Measurements from ENCODE around the gene MRPL20. TPM values are rescaled to one million over a fixed set of nuclear protein-coding genes. Genes with fewer than 3 reads are reported as not detected.

The MRPL20 gene
- total and polyA plus RNA-seq, 9 of the 15 experiments (the other 6 are each of a cell fraction or from before 2014, with no cell fraction given), result 180 to 671 (median 229) TPM

GRCh38 chr1:1407636-1408318 is 684 bp upstream of the MRPL20 start (continued):
- no peak for TF ChIP-seq ZBTB40 (IDR thresholded peaks at IDR 0.05)
- 0 out of 2 replicates have a peak, but pooled peaks have one; percentile 14 for TF ChIP-seq ZBTB40 (CRISPR knock-in tag; IDR thresholded peaks at IDR 0.05)
- 0 out of 2 replicates have a peak, but pooled peaks have one; percentile 14 for TF ChIP-seq EGR1 (conservative IDR thresholded peaks at IDR 0.05)
- TF ChIP-seq HNRNPLL (IDR thresholded peaks at IDR 0.05; ENCODE audit: low read depth, low read length, poor library complexity, severe bottlenecking), result no peak
- no peak for TF ChIP-seq TOE1 (IDR thresholded peaks at IDR 0.05; ENCODE audit: borderline replicate concordance)
- TF ChIP-seq TOE1 (CRISPR knock-in tag; IDR thresholded peaks at IDR 0.05; ENCODE audit: borderline replicate concordance, low read depth), result no peak
- TF ChIP-seq JUN (IDR thresholded peaks at IDR 0.05; ENCODE audit: borderline replicate concordance, low read depth, low read length), result no peak
- peak; percentile 84; the same call in 1 of the 2 replicates for TF ChIP-seq JUN (CRISPR knock-in tag; IDR thresholded peaks at IDR 0.05; ENCODE audit: borderline replicate concordance)
- TF ChIP-seq KLF10 (CRISPR knock-in tag; IDR thresholded peaks at IDR 0.05), result no peak
- TF ChIP-seq NONO (IDR thresholded peaks at IDR 0.05; ENCODE audit: low read depth in 2 of 2, low read length in 1 of 2), result no peak
- peak; percentile 88 for TF ChIP-seq RBFOX2 (IDR thresholded peaks at IDR 0.05; ENCODE audit: low read depth, low read length)
- no peak for TF ChIP-seq THRA (IDR thresholded peaks at IDR 0.05)
- TF ChIP-seq ZBTB2 (IDR thresholded peaks at IDR 0.05), result 0 out of 2 replicates have a peak, but pooled peaks have one; percentile 24
